Hepatocyte (in vitro differentiated cells): Measurements from ENCODE around the gene TMA7B. TPM values are rescaled to one million over a fixed set of nuclear protein-coding genes. Genes with fewer than 3 reads are reported as not detected.

Experiments used
- DNase-seq: peaks from one replicate; pipeline ENCODE4 v3.0.0-alpha.2; 2016; ENCODE audit warnings: low spot score
- H2AFZ ChIP-seq: fragments of 200-600 bp; sonication (generic); 2 replicates; pipeline ENCODE4 v1.6.0; 2016; ENCODE audit warnings: antibody characterized with exemption, mild to moderate bottlenecking
- H3K27ac ChIP-seq: fragments of 200-600 bp; sonication (generic); 2 replicates; pipeline ENCODE4 v1.5.1; 2016; ENCODE audit warnings: mild to moderate bottlenecking
- H3K27me3 ChIP-seq: fragments of 200-600 bp; sonication (generic); 2 replicates; pipeline ENCODE4 v1.6.1; 2016
- H3K36me3 ChIP-seq: fragments of 200-600 bp; sonication (generic); replicated peaks from 2 replicates; pipeline ENCODE4 v1.5.1; 2016; ENCODE audit warnings: low read depth; ENCODE audit not compliant: insufficient read depth
- H3K4me1 ChIP-seq: fragments of 200-600 bp; sonication (generic); 2 replicates; pipeline ENCODE4 v1.5.1; 2016; ENCODE audit warnings: mild to moderate bottlenecking, moderate library complexity; ENCODE audit not compliant: insufficient read depth
- H3K4me2 ChIP-seq: fragments of 200-600 bp; sonication (generic); 2 replicates; pipeline ENCODE4 v1.6.0; 2016
- H3K4me3 ChIP-seq: fragments of 200-600 bp; sonication (generic); 2 replicates; pipeline ENCODE4 v1.5.1; 2016; ENCODE audit warnings: mild to moderate bottlenecking
- H3K79me2 ChIP-seq: fragments of 200-600 bp; sonication (generic); 2 replicates; pipeline ENCODE4 v1.6.0; 2017; ENCODE audit warnings: mild to moderate bottlenecking
- H3K9me2 ChIP-seq: fragments of 200-600 bp; sonication (generic); replicated peaks from 2 replicates; pipeline ENCODE4 v1.6.0; 2017; ENCODE audit warnings: mild to moderate bottlenecking; ENCODE audit not compliant: insufficient read depth
- H3K9me3 ChIP-seq: fragments of 200-600 bp; sonication (generic); 2 replicates; pipeline ENCODE4 v1.5.1; 2016; ENCODE audit warnings: low read depth, mild to moderate bottlenecking
- H4K20me1 ChIP-seq: fragments of 200-600 bp; sonication (generic); 2 replicates; pipeline ENCODE4 v1.6.0; 2016; ENCODE audit warnings: mild to moderate bottlenecking; ENCODE audit not compliant: insufficient read depth, poor library complexity, severe bottlenecking
- EZH2 ChIP-seq: fragments of 200-600 bp; sonication (generic); IDR thresholded peaks from 2 replicates; pipeline ENCODE4 v1.6.1; 2016; ENCODE audit warnings: antibody characterized with exemption, mild to moderate bottlenecking, borderline replicate concordance
- EZH2phosphoT487 ChIP-seq: fragments of 200-600 bp; sonication (generic); IDR thresholded peaks from one replicate; pipeline ENCODE4 v1.6.1; 2018; ENCODE audit warnings: antibody characterized with exemption, mild to moderate bottlenecking, low read depth, moderate library complexity; ENCODE audit not compliant: unreplicated experiment, severe bottlenecking
- WGBS: methylation state at CpG from one replicate; pipeline ENCODE4 v1.1.6; 2016; ENCODE audit warnings: low lambda C conversion rate; ENCODE audit errors: missing lambda C conversion rate; 5-methylcytosine and 5-hydroxymethylcytosine counted together
- polyA plus RNA-seq: library from polyadenylated mRNA; unstranded; fragments of >200 nt; fragmentation: Nextera tagmentation; extraction: Ambion mirVana; gene quantifications from 2 replicates; pipeline ENCODE4 v1.2.1, GENCODE V29; 2016
- total RNA-seq: library from RNA; depleted of rRNA; stranded (reverse); fragments of >200 nt; gene quantifications from 2 replicates; pipeline ENCODE4 v1.2.3, GENCODE V29; 2014
- TF ChIP-seq, protein P1 (sequence below): fragments of 200-600 bp; sonication (generic); IDR thresholded peaks from 2 replicates; pipeline ENCODE4 v1.5.1; 2016; ENCODE audit warnings: antibody characterized with exemption, mild to moderate bottlenecking; ENCODE audit not compliant: poor library complexity

TMA7B gene
- total and polyA plus RNA-seq, 2 experiments from 2014 or later, result not detected

DNA sequence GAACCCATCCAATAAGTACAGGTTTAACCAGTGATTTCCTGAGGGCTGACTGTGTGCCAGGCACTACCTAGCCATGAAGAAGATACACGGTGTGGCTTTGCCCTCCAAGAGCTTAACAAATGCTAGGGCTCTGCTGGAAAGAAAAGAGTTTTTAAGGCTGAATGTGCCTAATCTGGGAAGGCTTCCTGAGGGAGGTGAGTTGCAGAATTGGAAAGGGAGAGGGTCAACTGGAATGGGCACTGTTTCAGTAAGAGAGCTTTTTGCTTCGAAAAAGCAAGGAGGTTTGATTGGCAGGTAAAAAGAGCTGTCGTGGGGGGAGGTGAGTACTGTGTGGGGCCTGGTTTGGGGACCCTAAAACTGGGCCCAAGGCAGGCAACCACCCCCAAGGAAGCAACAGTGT, 37.2 kb downstream of the TMA7B start:
- Histone ChIP-seq H3K4me2 (peak overlapping the region; percentile 79), H3K27me3 (peaks cover 5% of the 10 kb centered on the region), H3K9me3 (no peaks in the 10 kb centered on the region), H3K79me2 (peaks cover 34% of the 10 kb centered on the region), H2AFZ (no peak overlapping the region), H3K9me2 (no peaks in the 10 kb centered on the region), H3K36me3 (no peaks in the 10 kb centered on the region), H3K4me3 (no peak overlapping the region), H3K4me1 (peaks cover 62% of the 10 kb centered on the region), H4K20me1 (no peaks in the 10 kb centered on the region), H3K27ac (peak overlapping the region; percentile 79)
- DNase-seq, result no peak
- WGBS, result 82% methylated on average over 3 of the region's 3 CpGs
- TF ChIP-seq, protein P1, sequence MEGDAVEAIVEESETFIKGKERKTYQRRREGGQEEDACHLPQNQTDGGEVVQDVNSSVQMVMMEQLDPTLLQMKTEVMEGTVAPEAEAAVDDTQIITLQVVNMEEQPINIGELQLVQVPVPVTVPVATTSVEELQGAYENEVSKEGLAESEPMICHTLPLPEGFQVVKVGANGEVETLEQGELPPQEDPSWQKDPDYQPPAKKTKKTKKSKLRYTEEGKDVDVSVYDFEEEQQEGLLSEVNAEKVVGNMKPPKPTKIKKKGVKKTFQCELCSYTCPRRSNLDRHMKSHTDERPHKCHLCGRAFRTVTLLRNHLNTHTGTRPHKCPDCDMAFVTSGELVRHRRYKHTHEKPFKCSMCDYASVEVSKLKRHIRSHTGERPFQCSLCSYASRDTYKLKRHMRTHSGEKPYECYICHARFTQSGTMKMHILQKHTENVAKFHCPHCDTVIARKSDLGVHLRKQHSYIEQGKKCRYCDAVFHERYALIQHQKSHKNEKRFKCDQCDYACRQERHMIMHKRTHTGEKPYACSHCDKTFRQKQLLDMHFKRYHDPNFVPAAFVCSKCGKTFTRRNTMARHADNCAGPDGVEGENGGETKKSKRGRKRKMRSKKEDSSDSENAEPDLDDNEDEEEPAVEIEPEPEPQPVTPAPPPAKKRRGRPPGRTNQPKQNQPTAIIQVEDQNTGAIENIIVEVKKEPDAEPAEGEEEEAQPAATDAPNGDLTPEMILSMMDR, result no peak
- TF ChIP-seq EZH2phosphoT487, result no peak
- no peak for TF ChIP-seq EZH2

DNA sequence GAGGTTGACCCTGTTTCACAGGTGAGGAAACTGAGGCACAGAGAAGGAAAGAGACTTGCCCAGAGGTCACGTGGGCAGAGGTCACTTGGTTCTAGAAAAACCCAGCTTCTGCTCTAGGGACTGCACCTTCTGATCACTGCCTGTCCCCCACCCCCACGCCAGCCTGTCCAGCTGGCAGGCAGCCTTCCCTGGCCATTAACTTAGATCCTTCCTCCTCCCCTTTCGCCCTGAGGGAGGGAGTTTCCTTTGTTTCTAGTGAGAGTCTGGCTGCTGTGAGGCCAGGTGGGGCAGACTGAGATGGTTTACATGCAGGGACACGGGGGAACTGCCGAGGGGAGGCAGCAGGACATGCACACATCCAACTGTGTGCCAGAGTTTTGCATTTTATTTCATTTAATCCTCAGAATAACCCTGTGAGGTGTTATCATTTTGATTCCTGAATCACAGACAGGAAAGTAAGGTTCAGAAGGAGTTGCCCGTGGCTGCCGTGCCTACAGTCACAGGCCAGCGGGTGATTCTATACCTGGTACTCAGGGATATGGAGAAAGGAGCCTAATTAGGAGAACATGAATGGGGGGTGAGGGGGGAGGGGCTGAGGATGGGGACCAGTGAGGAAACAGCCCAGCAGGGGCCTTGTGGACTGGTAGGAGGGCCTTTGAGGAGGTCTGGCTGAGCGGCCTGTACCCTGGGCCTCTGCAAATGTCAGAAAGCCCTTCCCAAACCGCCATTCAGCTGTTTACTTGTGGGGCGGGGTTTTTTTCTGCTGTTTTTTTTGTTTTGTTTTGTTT, 37.9 kb downstream of the TMA7B start:
- H3K4me2 ChIP-seq, result peak overlapping the region; percentile 79
- H3K9me3 ChIP-seq, result no peaks in the 10 kb centered on the region
- peaks cover 2% of the 10 kb centered on the region for H3K27me3 ChIP-seq
- WGBS, result 47% methylated on average over 11 of the region's 11 CpGs
- TF ChIP-seq, protein P1, result no peak
- H3K27ac ChIP-seq, result peak overlapping the region; percentile 79
- peaks cover 62% of the 10 kb centered on the region for H3K4me1 ChIP-seq
- H3K79me2 ChIP-seq, result peaks cover 41% of the 10 kb centered on the region
- no peak overlapping the region for H2AFZ ChIP-seq
- no peaks in the 10 kb centered on the region for H3K36me3 ChIP-seq
- H4K20me1 ChIP-seq, result no peaks in the 10 kb centered on the region
- no peaks in the 10 kb centered on the region for H3K9me2 ChIP-seq
- peak; percentile 68 for DNase-seq
- no peak overlapping the region for H3K4me3 ChIP-seq

DNA sequence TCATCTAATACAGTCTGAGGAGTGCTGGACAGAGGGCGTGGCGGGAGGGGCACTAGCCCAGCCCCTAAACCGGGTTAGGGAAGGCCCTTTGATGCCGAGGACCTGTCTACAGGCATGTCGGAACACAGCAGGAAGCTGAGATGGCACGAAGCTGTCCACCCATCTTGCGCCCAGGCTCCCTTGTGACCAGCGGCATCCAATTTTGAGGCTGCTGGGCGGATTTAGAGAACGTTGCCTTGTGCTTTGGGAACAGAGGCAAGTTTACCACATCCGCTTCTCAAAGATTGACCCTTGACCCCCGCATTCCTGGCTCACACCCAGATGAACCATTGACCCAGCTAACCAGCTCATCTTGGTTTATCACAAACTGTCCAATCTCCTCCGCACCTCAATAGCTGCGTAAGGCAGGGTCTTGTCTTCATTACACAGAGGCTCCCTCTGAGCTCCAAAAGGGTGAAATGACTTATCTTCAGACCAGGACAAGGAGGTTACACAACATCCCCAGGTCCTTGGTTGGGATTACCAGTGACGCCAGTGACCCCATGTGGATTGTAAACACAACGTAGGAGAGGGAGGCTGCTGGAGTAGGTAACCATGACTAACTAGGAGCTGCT, 39.1 kb downstream of the TMA7B start:
- Histone ChIP-seq H3K36me3 (no peaks in the 10 kb centered on the region), H4K20me1 (no peaks in the 10 kb centered on the region), H3K9me3 (no peaks in the 10 kb centered on the region), H3K4me1 (peaks cover 61% of the 10 kb centered on the region), H3K27ac (peak overlapping the region; percentile 79), H3K4me3 (no peak overlapping the region), H3K4me2 (peak overlapping the region; percentile 79), H3K79me2 (peaks cover 49% of the 10 kb centered on the region), H3K27me3 (peaks cover 2% of the 10 kb centered on the region), H2AFZ (no peak overlapping the region), H3K9me2 (no peaks in the 10 kb centered on the region)
- 65% methylated on average over 15 of the region's 16 CpGs for WGBS
- peak; percentile 76 for DNase-seq
- TF ChIP-seq, protein P1, result no peak
- TF ChIP-seq EZH2 (no peak), EZH2phosphoT487 (no peak)
